Astrocyte (in vitro differentiated cells and primary cell): Measurements from ENCODE around the gene CIB2. TPM values are rescaled to one million over a fixed set of nuclear protein-coding genes. Genes with fewer than 3 reads are reported as not detected.

Source experiments
- DNase-seq: peaks from one replicate; pipeline ENCODE4 v3.0.0-alpha.2; 2010; ENCODE audit warnings: low read depth
- FAIRE-seq: peaks from 2 replicates; lab custom pipeline; 2011; peaks lifted over from hg19 to GRCh38; lab: Jason Lieb, UNC
- H2AFZ ChIP-seq: 2 replicates; pipeline ENCODE4 v1.6.0; 2012; ENCODE audit warnings: low read depth, low read length, inconsistent platforms
- H3K27ac ChIP-seq: 2 replicates; pipeline ENCODE4 v1.5.1; 2011; ENCODE audit warnings: low read depth, low read length, inconsistent platforms
- H3K27me3 ChIP-seq: 2 replicates; pipeline ENCODE4 v1.6.0; 2011; ENCODE audit warnings: low read length, inconsistent platforms; ENCODE audit not compliant: insufficient read depth
- H3K36me3 ChIP-seq: 2 replicates; pipeline ENCODE4 v1.5.1; 2011; ENCODE audit warnings: low read length, inconsistent platforms; ENCODE audit not compliant: insufficient read depth
- H3K4me1 ChIP-seq: 2 replicates; pipeline ENCODE4 v1.5.1; 2011; ENCODE audit warnings: low read length, inconsistent platforms; ENCODE audit not compliant: insufficient read depth
- H3K4me2 ChIP-seq: 2 replicates; pipeline ENCODE4 v1.6.0; 2012; ENCODE audit warnings: low read length, inconsistent platforms
- H3K4me3 ChIP-seq: 2 replicates; pipeline ENCODE4 v1.5.1; 2011; ENCODE audit warnings: low read depth, mild to moderate bottlenecking, low read length, inconsistent platforms; ENCODE audit not compliant: insufficient read depth
- H3K79me2 ChIP-seq: 2 replicates; pipeline ENCODE4 v1.6.0; 2012; ENCODE audit warnings: mild to moderate bottlenecking, low read length, inconsistent platforms; ENCODE audit not compliant: insufficient read depth
- H3K9ac ChIP-seq: 2 replicates; pipeline ENCODE4 v1.6.0; 2012; ENCODE audit warnings: mild to moderate bottlenecking, low read length, inconsistent platforms
- H3K9me3 ChIP-seq: 2 replicates; pipeline ENCODE4 v1.5.1; 2012; ENCODE audit warnings: low read depth, mild to moderate bottlenecking, low read length, inconsistent platforms; ENCODE audit not compliant: insufficient read depth
- H4K20me1 ChIP-seq: 2 replicates; pipeline ENCODE4 v1.6.0; 2012; ENCODE audit warnings: low read length, inconsistent platforms; ENCODE audit not compliant: insufficient read depth
- H3K27ac Mint-ChIP-seq: one replicate; pipeline ENCODE4 v1.8.0; 2021; ENCODE audit warnings: mild to moderate bottlenecking, mixed read lengths; ENCODE audit not compliant: unreplicated experiment
- H3K27me3 Mint-ChIP-seq: one replicate; pipeline ENCODE4 v1.8.0; 2021; ENCODE audit warnings: low read depth, mixed read lengths; ENCODE audit not compliant: unreplicated experiment
- H3K36me3 Mint-ChIP-seq: one replicate; pipeline ENCODE4 v1.8.0; 2021; ENCODE audit warnings: low read depth, mixed read lengths; ENCODE audit not compliant: unreplicated experiment
- H3K4me1 Mint-ChIP-seq: one replicate; pipeline ENCODE4 v1.8.0; 2021; ENCODE audit warnings: low read depth, mixed read lengths; ENCODE audit not compliant: unreplicated experiment
- H3K4me3 Mint-ChIP-seq: one replicate; pipeline ENCODE4 v1.8.0; 2021; ENCODE audit warnings: mild to moderate bottlenecking, moderate library complexity, mixed read lengths; ENCODE audit not compliant: unreplicated experiment
- H3K9me3 Mint-ChIP-seq: one replicate; pipeline ENCODE4 v1.8.0; 2021; ENCODE audit warnings: mild to moderate bottlenecking, mixed read lengths; ENCODE audit not compliant: unreplicated experiment
- CTCF ChIP-seq: IDR thresholded peaks from 2 replicates; pipeline ENCODE4 v1.5.1; 2011; ENCODE audit warnings: low read depth, mild to moderate bottlenecking, inconsistent platforms, low read length, moderate library complexity; ENCODE audit not compliant: insufficient read depth
- EZH2 ChIP-seq: IDR thresholded peaks from 2 replicates; pipeline ENCODE4 v1.6.1; 2012; ENCODE audit warnings: mild to moderate bottlenecking, low read length, inconsistent platforms; ENCODE audit not compliant: insufficient read depth
- total RNA-seq: library from RNA; stranded (reverse); gene quantifications from 2 replicates; pipeline ENCODE4 v1.2.1, GENCODE V29; 2021

CIB2 gene
- total RNA-seq, 1 donor from 2014 or later: 7.4 TPM

DNA sequence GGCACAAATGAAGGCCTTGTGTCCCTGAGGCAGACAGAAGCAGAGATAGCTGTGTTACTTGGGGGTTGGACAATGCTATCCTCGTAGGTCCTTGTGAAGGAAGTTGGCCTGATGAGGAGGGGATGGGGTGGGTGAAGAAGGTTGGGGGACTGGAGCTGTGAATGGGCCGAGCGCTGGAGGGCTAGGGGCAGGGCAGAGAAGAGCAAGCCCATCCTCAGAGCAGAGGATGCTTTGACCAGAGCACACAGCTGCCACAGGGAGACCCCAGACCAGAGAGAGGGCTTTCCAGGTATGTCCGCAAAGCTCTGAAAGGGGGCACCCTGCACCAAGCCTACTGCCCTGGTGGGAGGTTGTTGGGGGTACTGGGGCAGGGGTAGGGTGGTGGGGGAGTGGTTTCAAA is 48.1 kb downstream of the CIB2 start:
- Mint-ChIP-seq H3K27ac (no peak overlapping the region), H3K36me3 (no peaks in the 10 kb centered on the region), H3K4me3 (no peak overlapping the region), H3K9me3 (no peaks in the 10 kb centered on the region), H3K27me3 (peaks cover 17% of the 10 kb centered on the region), H3K4me1 (no peaks in the 10 kb centered on the region)
- DNase-seq (no peak), FAIRE-seq (no peak)
- H4K20me1 ChIP-seq: no peaks in the 10 kb centered on the region
- no peak for TF ChIP-seq CTCF
- no peak for TF ChIP-seq EZH2
- no peak overlapping the region for H3K4me2 ChIP-seq
- H3K27me3 ChIP-seq: no peaks in the 10 kb centered on the region
- no peak overlapping the region for H3K4me3 ChIP-seq
- H3K9ac ChIP-seq: no peak overlapping the region
- no peaks in the 10 kb centered on the region for H3K4me1 ChIP-seq
- no peak overlapping the region for H2AFZ ChIP-seq
- H3K36me3 ChIP-seq: no peaks in the 10 kb centered on the region
- no peak overlapping the region for H3K27ac ChIP-seq
- H3K9me3 ChIP-seq: no peaks in the 10 kb centered on the region
- no peaks in the 10 kb centered on the region for H3K79me2 ChIP-seq

GRCh38 chr15:78082743-78083110 is 48.5 kb downstream of the CIB2 start:
- FAIRE-seq: no peak

More at GRCh38 chr15:78082743-78083110, 48.5 kb downstream of the CIB2 start:
- Histone ChIP-seq H3K79me2 (no peaks in the 10 kb centered on the region), H3K4me3 (no peak overlapping the region), H3K4me2 (no peak overlapping the region), H4K20me1 (no peaks in the 10 kb centered on the region), H3K9me3 (no peaks in the 10 kb centered on the region), H3K27ac (no peak overlapping the region), H3K9ac (no peak overlapping the region), H3K36me3 (no peaks in the 10 kb centered on the region), H3K27me3 (no peaks in the 10 kb centered on the region), H3K4me1 (no peaks in the 10 kb centered on the region), H2AFZ (no peak overlapping the region)
- no peaks in the 10 kb centered on the region for H3K9me3 Mint-ChIP-seq
- no peaks in the 10 kb centered on the region for H3K36me3 Mint-ChIP-seq
- no peaks in the 10 kb centered on the region for H3K4me1 Mint-ChIP-seq
- H3K27me3 Mint-ChIP-seq: peaks cover 17% of the 10 kb centered on the region
- H3K4me3 Mint-ChIP-seq: no peak overlapping the region
- TF ChIP-seq CTCF: no peak
- TF ChIP-seq EZH2: no peak
- H3K27ac Mint-ChIP-seq: no peak overlapping the region
- no peak for DNase-seq
